Endothelial cell of umbilical vein (primary cell): ENCODE data around the gene AP1B1. TPM values are rescaled to one million over a fixed set of nuclear protein-coding genes. Genes with fewer than 3 reads are reported as not detected.

Experiments used
- BruUV-seq: library from RNA; stranded (reverse); fragments of 400-500 nt; replicated peaks from 2 replicates; lab custom pipeline; 2021; lab: Mats Ljungman, UMichigan
- CTCF ChIA-PET: fragments of 300-600, 350-600 bp; sonication (Branson Sonifier 250); formaldehyde crosslinking; loops from one replicate; lab custom pipeline; 2021; ENCODE audit warnings: antibody characterized with exemption, inconsistent platforms; lab: Charles Lee
- POLR2A ChIA-PET: fragments of 300-600, 350-600 bp; sonication (Branson Sonifier 250); formaldehyde crosslinking; loops from one replicate; lab custom pipeline; 2021; ENCODE audit warnings: antibody characterized with exemption, inconsistent platforms; lab: Charles Lee
- DNase-seq: peaks from one replicate; pipeline ENCODE4 v3.0.0-alpha.2; 2011; ENCODE audit warnings: low read depth, low spot score
- FAIRE-seq: peaks from 2 replicates; lab custom pipeline; 2011; peaks lifted over from hg19 to GRCh38; lab: Jason Lieb, UNC
- H2AFZ ChIP-seq: 2 replicates; pipeline ENCODE4 v1.6.0; 2012; ENCODE audit warnings: low read depth, low read length, control low read depth, inconsistent platforms
- H3K27ac ChIP-seq: 2 replicates; pipeline ENCODE4 v1.5.1; 2011; ENCODE audit warnings: low read depth, mild to moderate bottlenecking, control low read depth, low read length, moderate library complexity; ENCODE audit not compliant: insufficient read depth
- H3K27me3 ChIP-seq, 2 experiments: 2 replicates each; pipeline versions ENCODE4 v1.6.0 to v1.6.1; 2011; ENCODE audit warnings: low read length in 2 of 2, mixed read lengths in 1 of 2; ENCODE audit not compliant: control insufficient read depth in 2 of 2, insufficient read depth in 2 of 2
- H3K36me3 ChIP-seq, 2 experiments: 2 replicates in 1 of 2; 3 replicates in 1 of 2; pipeline ENCODE4 v1.5.1; 2011; ENCODE audit warnings: low read length in 2 of 2, mild to moderate bottlenecking in 1 of 2, moderate library complexity in 1 of 2; ENCODE audit not compliant: control insufficient read depth in 2 of 2, insufficient read depth in 2 of 2; ENCODE audit errors: extremely low read depth in 1 of 2
- H3K4me1 ChIP-seq: 3 replicates; pipeline ENCODE4 v1.5.1; 2011; ENCODE audit warnings: mild to moderate bottlenecking, low read length; ENCODE audit not compliant: control insufficient read depth, insufficient read depth; ENCODE audit errors: extremely low read depth
- H3K4me2 ChIP-seq: 2 replicates; pipeline ENCODE4 v1.6.1; 2011; ENCODE audit warnings: low read length, control low read depth, mixed read lengths; ENCODE audit not compliant: insufficient read depth
- H3K4me3 ChIP-seq, 3 experiments: fragments of 200-600 bp in 1 of 3; sonication (generic), shearing (Covaris generic) in 1 of 3; replicated peaks in 1 of 3; 2 replicates each; pipeline ENCODE4 v1.5.1; 2011 to 2016; ENCODE audit warnings: control low read depth in 3 of 3, low read length in 3 of 3, mild to moderate bottlenecking in 2 of 3, inconsistent platforms in 1 of 3, low read depth in 1 of 3, moderate library complexity in 1 of 3; ENCODE audit not compliant: insufficient read depth in 1 of 3
- H3K79me2 ChIP-seq: 2 replicates; pipeline ENCODE4 v1.6.0; 2012; ENCODE audit warnings: low read length, inconsistent platforms; ENCODE audit not compliant: control insufficient read depth, insufficient read depth
- H3K9ac ChIP-seq: replicated peaks from 2 replicates; pipeline ENCODE3; 2011; ENCODE audit warnings: low read length, control low read depth; ENCODE audit not compliant: insufficient read depth; ENCODE audit errors: extremely low read depth
- H3K9me1 ChIP-seq: replicated peaks from 3 replicates; pipeline ENCODE4 v1.6.0; 2011; ENCODE audit warnings: mild to moderate bottlenecking, low read length; ENCODE audit not compliant: control insufficient read depth, insufficient read depth; ENCODE audit errors: extremely low read depth
- H3K9me3 ChIP-seq: replicated peaks from 2 replicates; pipeline ENCODE4 v1.5.1; 2012; ENCODE audit warnings: low read length, inconsistent platforms; ENCODE audit not compliant: control insufficient read depth, insufficient read depth
- H4K20me1 ChIP-seq: replicated peaks from 2 replicates; pipeline ENCODE3; 2011; ENCODE audit warnings: mild to moderate bottlenecking, low read length; ENCODE audit not compliant: control insufficient read depth, insufficient read depth; ENCODE audit errors: extremely low read depth
- CTCF ChIP-seq, 2 donors: IDR thresholded peaks; 1 replicate in 1 of 2; 2 replicates in 1 of 2; pipeline ENCODE4 v1.5.1; 2011; ENCODE audit warnings: low read length in 2 of 2, mild to moderate bottlenecking in 2 of 2, moderate library complexity in 2 of 2, control low read depth in 1 of 2, inconsistent platforms in 1 of 2, low read depth in 1 of 2; ENCODE audit not compliant: insufficient read depth in 1 of 2; ENCODE audit errors: extremely low read depth in 1 of 2
- EZH2 ChIP-seq: IDR thresholded peaks from 2 replicates; pipeline ENCODE4 v1.6.1; 2012; ENCODE audit warnings: borderline replicate concordance, low read depth, mild to moderate bottlenecking, moderate library complexity, low read length, inconsistent platforms; ENCODE audit not compliant: severe bottlenecking
- FOS ChIP-seq: IDR thresholded peaks from 2 replicates; pipeline ENCODE4 v1.6.1; 2011; ENCODE audit warnings: mild to moderate bottlenecking, low read length, moderate library complexity, borderline replicate concordance; ENCODE audit not compliant: insufficient read depth
- GATA2 ChIP-seq: IDR thresholded peaks from 2 replicates; pipeline ENCODE4 v1.7.0; 2011; ENCODE audit warnings: low read depth, mild to moderate bottlenecking, moderate library complexity, mixed read lengths, low read length; ENCODE audit not compliant: insufficient read length, insufficient read depth
- JUN ChIP-seq: IDR thresholded peaks from 2 replicates; pipeline ENCODE4 v1.6.1; 2011; ENCODE audit warnings: borderline replicate concordance, low read depth; ENCODE audit not compliant: insufficient read length, insufficient read depth
- MAX ChIP-seq: IDR thresholded peaks from 2 replicates; pipeline ENCODE4 v1.6.1; 2011; ENCODE audit not compliant: insufficient read depth, insufficient read length
- MYC ChIP-seq: IDR thresholded peaks from one replicate; pipeline ENCODE4 v1.6.1; 2011; ENCODE audit warnings: mild to moderate bottlenecking, low read depth, low read length
- POLR2A ChIP-seq: IDR thresholded peaks from 2 replicates; pipeline ENCODE4 v1.6.1; 2012; ENCODE audit warnings: low read depth, mild to moderate bottlenecking, control low read depth, low read length
- POLR2AphosphoS5 ChIP-seq: IDR thresholded peaks from 2 replicates; pipeline ENCODE4 v1.6.1; 2012; ENCODE audit warnings: low read depth, mild to moderate bottlenecking, control low read depth, low read length, moderate library complexity; ENCODE audit not compliant: insufficient read depth
- dilution Hi-C: fragments of 300-500 bp; cut with MboI; formaldehyde crosslinking; loops from one replicate; pipeline ENCODE4 v1.15.0; 2019; ENCODE audit warnings: low sequenced_read_pairs; ENCODE audit not compliant: extremely low pct_ligation_motif_present
- intact Hi-C: fragments of 100-400 bp; cut with micrococcal nuclease; formaldehyde crosslinking; loops from one replicate; pipeline ENCODE4 v1.10.0; 2022
- polyA plus RNA-seq, 4 experiments: library from polyadenylated mRNA; depleted of rRNA in 3 of 4; stranded (reverse) in 3 of 4; unstranded in 1 of 4; fragments of >200 nt; gene quantifications; 2 replicates each; pipeline versions ENCODE4 v1.2.1 to v1.2.3, GENCODE V29; 2011 to 2012; ENCODE audit warnings: missing spikeins in 1 of 4
- total RNA-seq: library from RNA; stranded (reverse); gene quantifications from 2 replicates; pipeline ENCODE4 v1.2.3, GENCODE V29; 2021

The AP1B1 gene
- total and polyA plus RNA-seq, 2 donors (not counting 3 experiments of a cell fraction or from before 2014, with no cell fraction given) = 107 to 131 TPM

GRCh38 chr22:29397791-29398190 lies 9.4 kb upstream of the AP1B1 start:
- H3K36me3 ChIP-seq = no peaks in the 10 kb centered on the region
- DNase-seq (no peak), FAIRE-seq (no peak)
- H3K4me3 ChIP-seq = no peak overlapping the region
- dilution Hi-C loops = no loop called here
- no peaks in the 10 kb centered on the region for H3K9me3 ChIP-seq
- no peaks in the 10 kb centered on the region for H3K9me1 ChIP-seq
- peaks cover 4 to 9% of the 10 kb centered on the region in 2 experiments for H3K27me3 ChIP-seq
- CTCF ChIA-PET = interaction anchor here (0.5 kb wide), 1 partner anchor 26 kb away, joined by 3 read pairs; no protein-coding TSS in a partner anchor
- no peak overlapping the region for H3K27ac ChIP-seq
- no peak overlapping the region for H3K9ac ChIP-seq
- H4K20me1 ChIP-seq = no peaks in the 10 kb centered on the region
- BruUV-seq = no TSS peak
- TF ChIP-seq MYC = no peak
- TF ChIP-seq EZH2 = no peak
- no peak overlapping the region for H2AFZ ChIP-seq
- H3K4me1 ChIP-seq = no peaks in the 10 kb centered on the region
- POLR2A ChIA-PET = interaction anchor here (0.6 kb wide), 1 partner anchor 1975 kb away, joined by 4 read pairs; no protein-coding TSS in a partner anchor
- H3K79me2 ChIP-seq = no peaks in the 10 kb centered on the region
- intact Hi-C loops = loop anchor here (5.0 kb wide), 2 partner anchors 105 to 125 kb away; no protein-coding TSS in a partner anchor
- no peak overlapping the region for H3K4me2 ChIP-seq

- Histone ChIP-seq H3K27me3 (peaks cover 2 to 3% of the 10 kb centered on the region in 2 experiments), H2AFZ (no peak overlapping the region), H3K4me1 (no peaks in the 10 kb centered on the region), H3K9me1 (no peaks in the 10 kb centered on the region), H3K27ac (no peak overlapping the region), H3K9ac (no peak overlapping the region), H3K9me3 (no peaks in the 10 kb centered on the region), H3K4me2 (no peak overlapping the region), H3K79me2 (no peaks in the 10 kb centered on the region), H3K36me3 (no peaks in the 10 kb centered on the region), H4K20me1 (no peaks in the 10 kb centered on the region), H3K4me3 (no peak overlapping the region)
- ChIA-PET POLR2A (no interaction called here), CTCF (interaction anchor here (1.0 to 1.7 kb wide), 8 partner anchors 11 to 294 kb away, joined by 3 to 14 read pairs (median 4); partner anchors contain the start of gene THOC5)
- no peak for TF ChIP-seq CTCF (IDR thresholded peaks at IDR 0.05; ENCODE audit: extremely low read depth in 1 of 2, insufficient read depth in 1 of 2, low read depth in 1 of 2, low read length in 2 of 2)
- TF ChIP-seq POLR2A = no peak
- no peak for TF ChIP-seq FOS
- no peak for TF ChIP-seq GATA2
- no peak for TF ChIP-seq JUN
- no peak for TF ChIP-seq EZH2
- TF ChIP-seq POLR2AphosphoS5 = no peak
- no peak for TF ChIP-seq MAX
- TF ChIP-seq MYC = no peak
- FAIRE-seq (no peak), DNase-seq (no peak)
- intact Hi-C loops (loop anchor here (5.0 kb wide), 2 partner anchors 106 to 126 kb away; no protein-coding TSS in a partner anchor), dilution Hi-C loops (no loop called here)
- BruUV-seq = no TSS peak
Observed at GRCh38 chr22:29396126-29396525, 7.8 kb upstream of the AP1B1 start.
